Frontal cortex (tissue), 4 donors: ENCODE data around the gene FOXP1. TPM values are rescaled to one million over a fixed set of nuclear protein-coding genes. Genes with fewer than 3 reads are reported as not detected.

Experiments used
- DNase-seq, 2 donors: peaks; one replicate each; pipeline ENCODE4 v3.0.0; 2012; ENCODE audit warnings: low spot score in 2 of 2
- FAIRE-seq: peaks from 2 replicates; lab custom pipeline; 2012; peaks lifted over from hg19 to GRCh38; lab: Jason Lieb, UNC
- total RNA-seq: library from RNA; depleted of rRNA; stranded (reverse); fragments of >200 nt; gene quantifications from one replicate; pipeline ENCODE4 v1.2.3, GENCODE V29; 2014
- donor health status: control.
- donor health status: control.
- donor health status: control.

FOXP1 gene
- total RNA-seq, 1 donor from 2014 or later = 118 TPM

GRCh38 chr3:71366988-71367604 is 216.4 kb downstream of the FOXP1 start:
- DNase-seq (no peak), FAIRE-seq (no peak)

GRCh38 chr3:71361334-71361890 is 222.1 kb downstream of the FOXP1 start:
- DNase-seq = no peak
- no peak for FAIRE-seq

- DNase-seq (no peak), FAIRE-seq (no peak)
Measured at GRCh38 chr3:71360764-71361163, 222.8 kb downstream of the FOXP1 start.

GRCh38 chr3:71360180-71360579 is 223.3 kb downstream of the FOXP1 start:
- no peak for FAIRE-seq
- no peak for DNase-seq

GRCh38 chr3:71358243-71358642 is 225.3 kb downstream of the FOXP1 start:
- DNase-seq (no peak), FAIRE-seq (no peak)

GRCh38 chr3:71356265-71356664 is 227.3 kb downstream of the FOXP1 start:
- no peak for FAIRE-seq
- no peak for DNase-seq

GRCh38 chr3:71355862-71356261 is 227.7 kb downstream of the FOXP1 start:
- DNase-seq (no peak), FAIRE-seq (no peak)

GRCh38 chr3:71355037-71355436 is 228.5 kb downstream of the FOXP1 start:
- FAIRE-seq (no peak), DNase-seq (no peak)

- FAIRE-seq = no peak
- DNase-seq = no peak
Measured at GRCh38 chr3:71351403-71352149, 232.0 kb downstream of the FOXP1 start.

GRCh38 chr3:71350998-71351397 is 232.5 kb downstream of the FOXP1 start:
- FAIRE-seq (no peak), DNase-seq (no peak)

- DNase-seq (no peak), FAIRE-seq (no peak)
Measured at GRCh38 chr3:71348831-71349230, 234.7 kb downstream of the FOXP1 start.

GRCh38 chr3:71348001-71348632 is 235.4 kb downstream of the FOXP1 start:
- FAIRE-seq = no peak
- no peak for DNase-seq

- DNase-seq (no peak), FAIRE-seq (no peak)
Measured at GRCh38 chr3:71346061-71346460, 237.5 kb downstream of the FOXP1 start.

GRCh38 chr3:71345429-71346040 is 238.0 kb downstream of the FOXP1 start:
- FAIRE-seq (no peak), DNase-seq (no peak)

GRCh38 chr3:71341721-71342120 is 241.8 kb downstream of the FOXP1 start:
- FAIRE-seq = no peak
- DNase-seq = no peak

GRCh38 chr3:71339049-71339448 is 244.5 kb downstream of the FOXP1 start:
- no peak for FAIRE-seq
- no peak for DNase-seq

GRCh38 chr3:71332813-71333212 is 250.7 kb downstream of the FOXP1 start:
- FAIRE-seq = no peak

GRCh38 chr3:71330909-71331308 is 252.6 kb downstream of the FOXP1 start:
- FAIRE-seq = no peak
- DNase-seq = no peak

More at GRCh38 chr3:71332813-71333212, 250.7 kb downstream of the FOXP1 start:
- DNase-seq = no peak

GRCh38 chr3:71330505-71330904 is 253.0 kb downstream of the FOXP1 start:
- DNase-seq (no peak), FAIRE-seq (no peak)

GRCh38 chr3:71329817-71330216 is 253.7 kb downstream of the FOXP1 start:
- no peak for DNase-seq
- FAIRE-seq = no peak
